Ovary (tissue), 3 donors: ENCODE results near the gene UBE3D.

ENCODE experiments used
- CTCF ChIP-seq, 3 donors: fragments of 450-650 bp in 2 of 3; fragments of 200-600 bp in 1 of 3; IDR thresholded peaks; one replicate each; pipeline versions ENCODE4 v1.5.1 to v1.8.0; 2016 to 2022; ENCODE audit warnings: antibody characterized with exemption in 3 of 3, mild to moderate bottlenecking in 1 of 3
- POLR2A ChIP-seq: fragments of 450-650 bp; IDR thresholded peaks from one replicate; pipeline ENCODE4 v1.6.1; 2017; ENCODE audit warnings: antibody characterized with exemption, mild to moderate bottlenecking, moderate library complexity
- donor health status: DM: no; HTN: no; CAD: no.

GRCh38 chr6:83047065-83047754 lies 18.4 kb downstream of the UBE3D start:
- TF ChIP-seq CTCF (IDR thresholded peaks at IDR 0.05) (no peak), POLR2A (no peak)
